Measurements from ENCODE around the gene SUPT5H. TPM values are rescaled to one million over a fixed set of nuclear protein-coding genes. Genes with fewer than 3 reads are reported as not detected.

The SUPT5H gene
- total and polyA plus RNA-seq, 2 of the 8 experiments (the other 6 are each of a cell fraction or from before 2014, with no cell fraction given), result 77.8 to 111 TPM

DNA sequence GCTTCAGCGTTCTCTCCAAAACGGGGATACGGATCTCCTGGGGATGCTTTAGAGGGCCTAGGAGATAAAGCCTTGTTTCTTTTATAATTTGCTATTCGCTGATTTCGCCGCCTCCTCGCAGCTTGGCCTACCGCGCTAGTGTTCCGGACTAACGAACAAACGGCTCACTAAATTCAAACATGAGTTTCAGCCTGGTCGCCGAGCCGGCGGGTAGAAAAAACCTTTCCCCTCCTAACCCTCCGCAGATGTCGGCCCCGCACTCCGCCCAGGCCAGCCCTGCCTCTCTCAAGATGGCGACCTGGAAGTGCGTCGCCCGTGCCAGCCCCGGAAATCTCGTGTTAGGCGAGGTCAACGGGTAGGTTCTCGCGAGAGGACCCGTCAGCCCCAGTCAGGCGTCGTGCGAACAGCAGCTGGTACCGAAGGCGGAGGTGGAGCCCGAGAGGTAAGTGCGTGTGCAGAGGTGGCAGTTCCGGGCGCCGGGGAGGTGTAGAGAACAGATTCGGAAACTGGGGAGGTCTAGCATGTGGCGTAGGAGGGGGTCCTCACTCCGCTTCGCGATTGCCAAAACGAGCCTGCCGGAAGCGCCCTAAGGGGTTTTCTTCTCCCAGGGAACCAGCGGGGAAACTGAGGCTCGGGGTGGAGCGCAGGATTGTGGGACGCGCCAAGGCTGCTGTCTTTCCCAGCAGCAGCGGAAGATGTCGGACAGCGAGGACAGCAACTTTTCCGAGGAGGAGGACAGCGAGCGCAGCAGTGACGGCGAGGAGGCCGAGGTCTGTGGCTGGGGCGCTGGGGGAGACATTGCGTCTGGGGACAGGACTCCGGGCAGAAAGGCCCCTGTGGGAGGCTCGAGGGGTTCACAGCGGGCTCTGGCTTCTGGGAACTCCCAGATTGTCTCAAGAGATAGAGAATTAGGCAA is at the start of gene SUPT5H (continued):
- TF ChIP-seq SIN3A (conservative IDR thresholded peaks at IDR 0.05 in 1 of 2, IDR thresholded peaks at IDR 0.05 in 1 of 2; ENCODE audit: low read depth in 1 of 2, low read length in 2 of 2), result peak; percentile 79 to 84
- peak; percentile 98 for TF ChIP-seq KDM4A (IDR thresholded peaks at IDR 0.05; ENCODE audit: low read depth, low read length, severe bottlenecking)
- TF ChIP-seq, protein P1, sequence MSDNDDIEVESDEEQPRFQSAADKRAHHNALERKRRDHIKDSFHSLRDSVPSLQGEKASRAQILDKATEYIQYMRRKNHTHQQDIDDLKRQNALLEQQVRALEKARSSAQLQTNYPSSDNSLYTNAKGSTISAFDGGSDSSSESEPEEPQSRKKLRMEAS (IDR thresholded peaks at IDR 0.05), result peak; percentile 93
- peak; percentile 95 for TF ChIP-seq TAF1 (IDR thresholded peaks at IDR 0.05; ENCODE audit: low read depth, low read length)
- TF ChIP-seq, protein P2, sequence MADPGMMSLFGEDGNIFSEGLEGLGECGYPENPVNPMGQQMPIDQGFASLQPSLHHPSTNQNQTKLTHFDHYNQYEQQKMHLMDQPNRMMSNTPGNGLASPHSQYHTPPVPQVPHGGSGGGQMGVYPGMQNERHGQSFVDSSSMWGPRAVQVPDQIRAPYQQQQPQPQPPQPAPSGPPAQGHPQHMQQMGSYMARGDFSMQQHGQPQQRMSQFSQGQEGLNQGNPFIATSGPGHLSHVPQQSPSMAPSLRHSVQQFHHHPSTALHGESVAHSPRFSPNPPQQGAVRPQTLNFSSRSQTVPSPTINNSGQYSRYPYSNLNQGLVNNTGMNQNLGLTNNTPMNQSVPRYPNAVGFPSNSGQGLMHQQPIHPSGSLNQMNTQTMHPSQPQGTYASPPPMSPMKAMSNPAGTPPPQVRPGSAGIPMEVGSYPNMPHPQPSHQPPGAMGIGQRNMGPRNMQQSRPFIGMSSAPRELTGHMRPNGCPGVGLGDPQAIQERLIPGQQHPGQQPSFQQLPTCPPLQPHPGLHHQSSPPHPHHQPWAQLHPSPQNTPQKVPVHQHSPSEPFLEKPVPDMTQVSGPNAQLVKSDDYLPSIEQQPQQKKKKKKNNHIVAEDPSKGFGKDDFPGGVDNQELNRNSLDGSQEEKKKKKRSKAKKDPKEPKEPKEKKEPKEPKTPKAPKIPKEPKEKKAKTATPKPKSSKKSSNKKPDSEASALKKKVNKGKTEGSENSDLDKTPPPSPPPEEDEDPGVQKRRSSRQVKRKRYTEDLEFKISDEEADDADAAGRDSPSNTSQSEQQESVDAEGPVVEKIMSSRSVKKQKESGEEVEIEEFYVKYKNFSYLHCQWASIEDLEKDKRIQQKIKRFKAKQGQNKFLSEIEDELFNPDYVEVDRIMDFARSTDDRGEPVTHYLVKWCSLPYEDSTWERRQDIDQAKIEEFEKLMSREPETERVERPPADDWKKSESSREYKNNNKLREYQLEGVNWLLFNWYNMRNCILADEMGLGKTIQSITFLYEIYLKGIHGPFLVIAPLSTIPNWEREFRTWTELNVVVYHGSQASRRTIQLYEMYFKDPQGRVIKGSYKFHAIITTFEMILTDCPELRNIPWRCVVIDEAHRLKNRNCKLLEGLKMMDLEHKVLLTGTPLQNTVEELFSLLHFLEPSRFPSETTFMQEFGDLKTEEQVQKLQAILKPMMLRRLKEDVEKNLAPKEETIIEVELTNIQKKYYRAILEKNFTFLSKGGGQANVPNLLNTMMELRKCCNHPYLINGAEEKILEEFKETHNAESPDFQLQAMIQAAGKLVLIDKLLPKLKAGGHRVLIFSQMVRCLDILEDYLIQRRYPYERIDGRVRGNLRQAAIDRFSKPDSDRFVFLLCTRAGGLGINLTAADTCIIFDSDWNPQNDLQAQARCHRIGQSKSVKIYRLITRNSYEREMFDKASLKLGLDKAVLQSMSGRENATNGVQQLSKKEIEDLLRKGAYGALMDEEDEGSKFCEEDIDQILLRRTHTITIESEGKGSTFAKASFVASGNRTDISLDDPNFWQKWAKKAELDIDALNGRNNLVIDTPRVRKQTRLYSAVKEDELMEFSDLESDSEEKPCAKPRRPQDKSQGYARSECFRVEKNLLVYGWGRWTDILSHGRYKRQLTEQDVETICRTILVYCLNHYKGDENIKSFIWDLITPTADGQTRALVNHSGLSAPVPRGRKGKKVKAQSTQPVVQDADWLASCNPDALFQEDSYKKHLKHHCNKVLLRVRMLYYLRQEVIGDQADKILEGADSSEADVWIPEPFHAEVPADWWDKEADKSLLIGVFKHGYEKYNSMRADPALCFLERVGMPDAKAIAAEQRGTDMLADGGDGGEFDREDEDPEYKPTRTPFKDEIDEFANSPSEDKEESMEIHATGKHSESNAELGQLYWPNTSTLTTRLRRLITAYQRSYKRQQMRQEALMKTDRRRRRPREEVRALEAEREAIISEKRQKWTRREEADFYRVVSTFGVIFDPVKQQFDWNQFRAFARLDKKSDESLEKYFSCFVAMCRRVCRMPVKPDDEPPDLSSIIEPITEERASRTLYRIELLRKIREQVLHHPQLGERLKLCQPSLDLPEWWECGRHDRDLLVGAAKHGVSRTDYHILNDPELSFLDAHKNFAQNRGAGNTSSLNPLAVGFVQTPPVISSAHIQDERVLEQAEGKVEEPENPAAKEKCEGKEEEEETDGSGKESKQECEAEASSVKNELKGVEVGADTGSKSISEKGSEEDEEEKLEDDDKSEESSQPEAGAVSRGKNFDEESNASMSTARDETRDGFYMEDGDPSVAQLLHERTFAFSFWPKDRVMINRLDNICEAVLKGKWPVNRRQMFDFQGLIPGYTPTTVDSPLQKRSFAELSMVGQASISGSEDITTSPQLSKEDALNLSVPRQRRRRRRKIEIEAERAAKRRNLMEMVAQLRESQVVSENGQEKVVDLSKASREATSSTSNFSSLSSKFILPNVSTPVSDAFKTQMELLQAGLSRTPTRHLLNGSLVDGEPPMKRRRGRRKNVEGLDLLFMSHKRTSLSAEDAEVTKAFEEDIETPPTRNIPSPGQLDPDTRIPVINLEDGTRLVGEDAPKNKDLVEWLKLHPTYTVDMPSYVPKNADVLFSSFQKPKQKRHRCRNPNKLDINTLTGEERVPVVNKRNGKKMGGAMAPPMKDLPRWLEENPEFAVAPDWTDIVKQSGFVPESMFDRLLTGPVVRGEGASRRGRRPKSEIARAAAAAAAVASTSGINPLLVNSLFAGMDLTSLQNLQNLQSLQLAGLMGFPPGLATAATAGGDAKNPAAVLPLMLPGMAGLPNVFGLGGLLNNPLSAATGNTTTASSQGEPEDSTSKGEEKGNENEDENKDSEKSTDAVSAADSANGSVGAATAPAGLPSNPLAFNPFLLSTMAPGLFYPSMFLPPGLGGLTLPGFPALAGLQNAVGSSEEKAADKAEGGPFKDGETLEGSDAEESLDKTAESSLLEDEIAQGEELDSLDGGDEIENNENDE (IDR thresholded peaks at IDR 0.05; ENCODE audit: insufficient replicate concordance, low read length), result no peak
- TF ChIP-seq GTF2F1 (IDR thresholded peaks at IDR 0.05; ENCODE audit: borderline replicate concordance, low read depth, low read length), result no peak
- TF ChIP-seq BRCA1 (IDR thresholded peaks at IDR 0.05; ENCODE audit: low read depth, low read length), result peak; percentile 97
- TF ChIP-seq SIX5 (IDR thresholded peaks at IDR 0.05; ENCODE audit: low read depth, low read length), result no peak
- TF ChIP-seq SUZ12 (IDR thresholded peaks at IDR 0.05; ENCODE audit: low read length), result no peak

All from H1 (cell line).